CD1c-positive myeloid dendritic cell (primary cell): Measurements from ENCODE around the gene AK1.

Experiments
- DNase-seq: peaks from one replicate; pipeline ENCODE4 v3.0.0-alpha.2; 2016; ENCODE audit errors: extremely low spot score

The AK1 gene

DNA sequence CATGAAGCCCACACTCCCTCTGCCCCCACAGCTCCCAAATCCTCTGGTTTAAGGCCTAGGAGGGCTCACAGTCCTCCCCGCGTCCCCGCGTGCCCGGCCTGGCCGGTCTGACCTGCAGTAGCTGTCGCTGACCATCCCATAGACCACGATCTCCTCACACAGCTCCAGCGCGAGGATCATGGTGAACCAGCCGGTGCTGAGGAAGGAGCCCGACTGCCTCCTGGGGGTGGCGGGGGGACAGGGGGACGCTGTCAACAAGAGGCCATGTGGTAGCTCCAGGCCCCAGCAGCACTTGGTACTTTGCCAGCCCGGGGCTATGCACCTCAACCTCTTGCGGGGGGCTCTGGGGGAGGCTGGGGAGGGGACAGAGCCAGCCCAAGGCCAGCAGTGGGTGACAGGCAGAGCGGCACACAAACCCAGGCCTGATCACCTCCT lies 32.4 kb upstream of the AK1 start:
- DNase-seq = no peak

DNA sequence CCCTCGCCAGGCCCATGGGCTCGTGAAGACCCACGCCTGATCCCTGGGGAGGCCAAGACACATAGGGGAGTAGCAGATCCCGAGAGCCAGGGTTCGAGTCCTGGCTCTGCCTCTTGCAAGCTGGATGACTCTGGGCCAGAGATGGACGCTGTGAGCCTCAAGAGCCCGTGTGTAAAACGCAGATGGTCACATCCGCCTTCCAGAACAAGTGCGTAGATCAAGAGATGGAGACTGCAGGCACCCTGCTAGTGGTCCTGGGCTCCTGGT lies 31.1 kb upstream of the AK1 start:
- DNase-seq = no peak

DNA sequence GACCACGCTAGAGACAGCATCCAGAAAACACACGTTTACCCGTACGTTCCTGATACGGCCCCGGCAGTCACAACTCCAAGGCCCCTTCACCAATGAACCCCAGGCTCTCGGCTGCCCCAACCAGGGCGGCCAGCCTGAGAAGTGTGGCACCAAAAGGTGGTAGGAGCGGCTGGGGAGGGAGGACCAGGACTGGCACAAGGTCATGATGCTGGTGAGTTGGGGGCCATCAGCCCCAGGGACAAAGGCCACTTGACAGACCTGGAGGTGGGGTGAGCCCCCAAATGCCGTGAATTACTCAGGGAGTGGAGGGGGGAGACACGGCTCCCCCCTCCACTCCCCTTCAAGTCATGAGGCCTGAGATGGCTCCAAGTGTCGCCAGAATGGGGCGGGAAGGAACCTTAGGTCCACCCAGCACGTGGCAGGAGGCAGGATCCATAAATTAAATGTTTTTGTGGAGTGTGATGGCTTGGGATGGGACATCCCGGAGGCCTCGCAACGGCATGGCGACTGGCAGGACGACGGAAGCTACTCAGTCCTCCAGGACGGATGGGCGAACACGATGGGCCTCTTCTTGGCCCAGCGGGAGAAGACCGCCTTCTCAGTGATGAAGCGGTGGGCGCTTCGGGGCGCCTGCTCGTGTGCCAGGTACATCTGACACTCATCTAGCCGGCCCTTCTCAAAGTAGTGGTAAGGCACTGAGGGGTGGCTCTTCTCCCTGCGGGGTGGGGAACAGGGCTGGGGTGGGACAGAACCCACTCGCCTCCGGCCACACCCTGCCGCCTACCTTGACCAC lies 30.6 kb upstream of the AK1 start:
- no peak for DNase-seq

DNA sequence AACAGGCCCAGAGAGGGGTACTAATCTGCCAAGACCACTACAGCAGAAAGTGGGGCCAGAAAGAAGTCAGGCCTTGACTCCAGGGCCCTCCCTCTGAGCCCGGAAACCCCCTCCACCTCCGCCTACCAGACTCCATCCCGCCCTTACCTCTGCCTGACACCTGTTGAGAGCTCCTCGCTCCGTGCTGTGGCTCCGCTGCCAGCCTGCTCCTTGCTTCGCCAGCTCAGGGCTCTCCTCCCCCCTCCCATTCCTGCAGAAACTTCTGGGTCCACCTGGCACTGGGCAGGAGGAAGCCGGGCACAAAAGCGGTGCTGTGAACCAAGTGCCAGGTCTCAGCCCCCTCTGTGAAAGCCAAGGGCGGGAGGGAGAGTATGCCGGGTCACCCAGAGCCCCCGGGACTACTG lies 28.3 kb upstream of the AK1 start:
- DNase-seq = no peak

DNA sequence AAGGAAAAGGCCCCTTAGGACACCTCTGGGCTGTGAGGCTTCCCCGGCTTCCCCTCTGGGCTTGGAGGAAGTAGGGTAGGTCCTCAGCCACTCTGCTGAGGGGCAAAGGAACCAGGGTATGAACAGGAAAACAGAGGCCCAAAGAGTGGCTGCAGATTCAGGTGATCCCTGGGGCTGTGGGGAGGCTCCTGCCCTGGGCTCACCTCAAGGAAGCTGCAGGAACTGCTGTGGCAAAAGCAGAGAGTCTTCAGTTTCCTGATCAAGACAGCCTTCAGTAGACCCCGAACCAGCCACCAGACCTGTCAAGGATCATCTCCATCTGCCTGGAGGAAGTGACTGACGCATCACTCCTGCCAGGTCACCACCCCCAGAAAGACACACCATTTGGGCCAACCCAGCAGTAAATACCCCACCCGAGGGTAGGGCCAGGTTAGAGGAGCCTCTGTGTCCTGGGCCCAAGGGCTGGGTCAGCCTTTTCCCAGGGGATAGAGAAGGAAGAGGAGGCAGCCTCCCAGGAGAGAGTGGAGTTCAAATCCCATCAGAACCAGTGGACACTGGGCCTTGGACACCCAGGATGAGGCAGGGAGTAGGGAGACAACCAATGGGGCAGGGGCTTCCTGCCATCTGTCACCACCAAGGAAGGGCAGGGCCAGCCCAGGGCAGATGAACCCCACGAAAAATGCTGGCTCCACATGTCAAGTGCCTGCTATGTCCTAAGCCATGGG lies 27.7 kb upstream of the AK1 start:
- no peak for DNase-seq

DNA sequence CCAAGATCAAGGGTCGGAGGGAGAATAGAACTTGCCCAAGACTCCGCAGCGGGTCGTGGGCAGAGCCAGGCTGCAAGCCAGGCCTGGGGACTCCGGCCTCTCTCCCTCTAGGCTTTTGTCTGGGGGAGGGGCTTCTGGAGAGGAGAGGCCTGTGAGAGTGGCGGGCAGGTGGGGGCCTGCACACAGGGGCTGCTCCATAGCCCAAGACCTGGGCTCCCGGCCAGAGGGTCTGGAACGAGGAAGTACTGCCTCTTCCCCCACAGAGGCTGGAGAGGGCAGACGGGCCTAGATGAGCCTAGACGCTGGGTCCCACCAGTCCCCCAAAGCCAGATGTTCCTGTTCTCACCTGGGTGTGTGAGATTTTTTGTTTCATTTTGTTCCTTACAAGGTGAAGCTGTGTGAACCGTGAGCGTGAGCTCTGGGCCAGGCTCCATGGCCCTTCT lies 27.1 kb upstream of the AK1 start:
- peak; percentile 52 for DNase-seq

DNA sequence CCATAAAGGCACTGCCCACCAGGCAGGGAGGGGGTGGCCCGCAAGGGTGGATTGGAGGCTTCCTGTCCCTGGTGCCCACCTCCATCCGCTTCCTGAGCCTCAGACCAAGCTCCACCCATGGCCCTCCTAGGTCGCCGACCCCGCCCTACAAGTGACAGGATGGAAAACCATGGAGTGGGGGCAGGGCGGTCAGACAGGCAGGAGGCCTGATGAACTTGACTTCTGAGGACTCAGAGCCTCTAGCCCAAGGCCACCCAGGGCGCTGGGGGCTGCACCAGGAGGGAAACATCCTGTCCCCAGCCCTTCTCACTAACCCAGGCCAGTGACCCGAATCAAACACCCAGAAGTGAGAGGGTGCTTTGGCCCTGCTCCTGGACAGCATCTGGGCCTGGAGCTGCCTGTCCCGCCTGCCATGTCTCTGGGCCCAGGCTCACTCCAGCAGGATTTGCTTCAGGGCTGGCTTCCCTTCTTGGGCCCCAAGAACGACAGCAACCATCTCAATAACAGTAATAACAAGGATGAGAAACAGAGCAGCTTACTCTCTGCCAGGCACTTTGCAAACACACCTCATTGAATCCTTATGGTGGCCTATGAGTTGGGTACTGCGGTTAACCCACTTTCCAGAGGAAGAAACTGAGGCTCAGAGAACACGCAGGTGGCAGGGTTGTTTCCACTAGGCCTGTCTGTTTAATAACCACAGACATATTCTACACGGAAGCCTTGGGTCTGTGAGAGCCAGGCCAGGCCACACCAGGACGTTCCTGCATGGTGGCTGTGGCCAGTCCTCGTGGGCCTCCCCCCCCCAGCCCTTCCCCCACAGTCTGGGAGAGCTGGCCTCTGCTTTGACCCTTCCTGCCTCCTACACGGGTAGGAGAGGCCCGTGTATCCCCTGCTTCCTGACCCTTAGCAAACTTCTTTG lies 26.3 kb upstream of the AK1 start:
- DNase-seq = no peak

DNA sequence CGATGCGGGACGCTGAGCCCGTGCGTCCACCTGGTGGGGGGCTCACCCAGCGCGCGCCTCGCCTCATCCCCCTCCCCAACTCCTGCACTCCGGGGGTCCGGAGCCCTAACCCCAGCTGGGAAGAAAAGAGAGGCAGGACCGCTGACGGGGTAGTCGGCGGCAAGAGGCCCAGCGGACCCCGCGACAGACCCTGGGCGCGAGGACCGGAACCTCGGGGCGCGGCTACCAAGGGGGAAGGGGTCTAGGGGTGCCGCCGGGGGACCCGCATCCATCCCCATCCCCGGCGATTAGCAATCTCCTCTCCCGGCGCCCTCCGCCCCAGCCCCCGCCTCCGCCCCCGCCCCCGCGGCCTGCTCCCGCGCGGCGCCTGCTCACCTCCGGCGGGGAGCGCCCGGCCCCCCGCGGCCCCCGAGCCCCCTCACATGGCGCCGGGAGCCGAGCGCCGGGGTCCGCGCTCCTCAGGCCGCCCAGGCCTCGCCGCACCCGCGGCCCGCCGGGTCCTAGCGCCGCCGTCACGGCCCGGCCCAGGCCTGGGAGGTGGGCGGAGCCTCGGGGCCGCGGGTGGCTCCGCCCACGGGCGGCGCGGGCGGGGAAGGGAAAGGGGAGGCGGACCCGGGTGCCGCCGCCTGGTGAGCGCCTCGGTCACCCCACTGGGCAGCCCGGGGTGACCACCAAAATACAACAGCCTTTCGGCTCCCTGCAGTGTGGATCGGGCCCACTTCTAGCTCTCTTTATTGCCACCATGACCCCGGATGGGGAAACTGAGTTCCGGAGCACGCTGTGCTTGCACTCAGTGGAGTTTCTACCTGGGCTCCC lies 21.9 kb upstream of the AK1 start, which contains the start of gene ST6GALNAC6:
Gene ST6GALNAC6 (minus strand): TSS at position 476 of the 816 bp plus-strand sequence. CDS start 1,622 bp downstream, outside the sequence.
- peak; percentile 84 for DNase-seq

DNA sequence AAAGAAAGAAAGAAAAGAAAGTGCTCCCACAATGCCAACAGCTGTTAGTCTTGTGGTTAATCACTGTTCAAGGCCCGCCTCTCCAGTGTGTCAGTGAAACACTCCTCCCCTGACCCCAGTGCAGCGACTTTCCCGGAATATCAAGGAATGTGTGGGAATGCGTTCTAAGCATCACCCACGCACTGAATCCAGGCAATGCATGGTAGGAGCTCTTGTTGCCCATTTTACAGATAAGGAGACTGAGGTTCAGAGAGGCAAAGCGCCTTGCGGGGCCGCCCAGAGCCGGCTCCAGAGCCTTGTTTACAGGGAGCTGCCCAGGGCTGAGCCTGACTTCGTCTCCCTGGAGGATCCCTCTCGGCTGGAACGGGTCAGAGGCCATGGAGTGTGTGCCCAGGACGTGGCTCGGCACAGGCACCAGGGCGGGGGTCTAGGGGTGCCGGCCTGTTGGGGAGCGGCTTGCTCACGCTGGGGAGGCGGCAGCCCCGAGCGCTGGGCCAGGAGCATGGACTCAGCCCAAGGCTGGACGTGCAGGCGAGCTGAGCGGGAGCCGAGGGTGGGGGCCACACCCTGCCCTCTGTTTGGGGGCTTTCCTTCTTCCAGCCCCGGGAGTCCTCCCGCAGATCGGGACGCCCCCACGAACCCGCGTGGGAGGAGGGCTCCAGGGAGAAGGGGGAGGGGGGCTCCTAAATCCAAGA lies 21.1 kb upstream of the AK1 start:
- peak; percentile 27 for DNase-seq

DNA sequence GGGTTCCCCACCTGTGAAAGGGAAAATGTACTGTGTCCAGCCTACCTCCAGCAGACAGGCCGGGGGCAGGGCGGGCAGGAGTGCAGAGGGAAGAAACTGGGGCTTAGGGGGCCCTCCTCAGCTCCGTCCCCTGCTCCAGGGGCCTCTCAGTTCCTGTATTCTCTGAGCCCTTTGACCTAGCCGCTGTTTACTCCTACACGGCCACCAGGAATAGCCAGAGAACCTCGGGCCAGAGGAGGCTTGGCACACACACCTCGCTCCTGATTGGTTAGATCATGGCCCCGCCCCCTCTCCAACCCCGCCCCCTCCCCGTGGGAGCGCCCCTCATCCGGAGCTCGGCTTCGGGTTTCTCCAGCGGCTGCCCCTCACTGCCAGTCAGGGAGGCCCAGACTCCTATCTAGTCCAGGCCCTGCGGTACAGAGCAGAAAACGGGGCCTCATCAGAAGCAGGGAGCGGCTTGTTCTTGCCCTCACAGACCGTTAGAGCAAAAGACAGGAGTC lies 19.8 kb upstream of the AK1 start:
- DNase-seq = peak; percentile 90

DNA sequence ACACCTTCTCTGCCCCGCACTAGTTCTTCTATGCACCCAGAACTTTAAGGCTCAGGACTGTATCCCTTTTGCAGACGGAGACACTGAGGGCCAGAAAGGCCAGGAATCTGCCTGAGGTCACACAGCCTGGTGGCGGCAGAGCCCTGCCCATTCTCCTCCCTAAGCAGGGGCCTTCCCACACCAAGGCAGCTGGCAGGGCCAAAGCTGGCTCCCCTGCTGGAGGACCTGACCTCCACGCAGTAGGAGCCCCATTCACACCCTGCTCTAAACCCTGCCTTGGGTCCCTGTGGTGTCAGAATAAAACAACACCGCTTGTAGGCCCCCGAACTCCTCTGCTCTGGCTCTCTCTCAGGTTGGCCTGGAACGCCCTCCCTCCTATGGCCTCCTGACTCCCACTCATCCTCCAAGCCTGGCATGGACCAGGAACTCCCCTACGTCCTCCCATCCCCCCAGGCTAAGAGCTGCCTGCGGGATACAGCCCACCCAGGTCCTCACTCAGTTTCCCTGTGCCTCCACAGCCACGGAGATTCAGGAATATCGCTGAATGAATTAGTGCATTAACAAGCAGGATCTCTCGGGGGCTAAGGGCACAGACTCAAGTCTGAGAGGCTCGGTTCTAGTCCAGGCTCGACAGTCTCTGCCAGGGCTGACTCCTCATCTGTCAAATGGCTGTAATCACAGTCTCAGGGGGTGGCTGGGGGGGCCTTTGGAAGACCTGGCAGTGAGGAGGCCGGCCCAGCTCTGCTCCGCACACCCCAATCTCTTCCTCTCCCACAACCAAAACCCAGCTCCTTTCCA lies 19.1 kb upstream of the AK1 start:
- no peak for DNase-seq

DNA sequence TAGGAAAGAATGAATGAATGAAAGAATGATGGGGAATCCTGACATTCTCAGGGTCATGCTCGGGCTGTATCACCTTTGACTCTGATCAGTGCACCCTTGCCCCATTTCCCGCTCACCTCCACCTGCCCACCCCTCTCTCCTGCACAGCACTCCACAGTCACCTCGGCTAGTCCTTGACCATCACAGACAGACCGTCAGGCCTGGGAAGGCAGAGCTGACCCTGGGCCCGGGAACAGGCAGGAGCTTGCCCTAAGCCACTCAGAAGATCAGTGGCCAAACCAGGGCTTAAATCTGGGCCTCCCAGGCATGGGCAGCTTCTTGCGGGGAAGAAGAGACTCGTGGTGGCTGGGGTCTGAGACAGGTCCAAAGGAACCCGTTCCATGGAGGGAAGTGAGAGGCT lies 18.3 kb upstream of the AK1 start:
- DNase-seq = no peak

DNA sequence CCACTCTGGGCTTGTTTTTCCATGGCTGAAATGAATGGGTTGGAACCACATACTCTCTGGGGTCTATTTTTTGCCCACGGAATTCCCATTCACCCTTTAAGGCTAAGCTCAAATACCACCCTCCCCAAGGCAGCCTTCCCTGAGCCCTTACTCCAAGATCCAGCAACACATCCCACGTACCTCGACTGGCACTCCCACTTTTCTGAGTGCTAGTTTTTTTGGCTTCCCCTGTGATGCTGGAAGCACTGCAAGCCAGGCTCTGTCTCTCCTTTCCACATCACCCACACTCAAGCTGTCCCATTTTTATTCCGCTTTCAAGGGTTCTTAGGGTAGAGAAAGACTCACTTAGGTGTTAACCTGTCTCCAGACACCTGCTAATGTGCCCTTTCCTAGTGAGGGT lies 15.9 kb upstream of the AK1 start:
- DNase-seq = no peak

DNA sequence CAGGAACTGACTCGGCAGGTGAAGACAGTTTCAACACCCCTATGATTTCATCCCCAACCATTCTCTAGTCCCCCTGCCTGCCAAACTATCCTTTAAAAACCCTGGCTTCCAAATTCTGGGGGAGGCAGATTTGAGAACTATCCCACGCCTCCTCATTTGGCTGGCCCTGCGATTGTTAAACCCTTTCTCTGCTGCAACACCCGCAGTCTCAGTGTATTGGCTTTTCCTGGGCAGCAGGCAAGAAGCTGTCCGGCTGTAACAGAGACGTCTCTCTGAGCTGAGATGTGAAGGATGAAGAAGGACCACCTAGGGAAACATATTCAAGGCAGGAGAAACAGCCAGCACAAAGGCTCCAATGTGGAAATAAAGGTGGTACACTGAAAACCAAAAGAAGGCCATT lies 15.4 kb upstream of the AK1 start:
- DNase-seq = no peak

DNA sequence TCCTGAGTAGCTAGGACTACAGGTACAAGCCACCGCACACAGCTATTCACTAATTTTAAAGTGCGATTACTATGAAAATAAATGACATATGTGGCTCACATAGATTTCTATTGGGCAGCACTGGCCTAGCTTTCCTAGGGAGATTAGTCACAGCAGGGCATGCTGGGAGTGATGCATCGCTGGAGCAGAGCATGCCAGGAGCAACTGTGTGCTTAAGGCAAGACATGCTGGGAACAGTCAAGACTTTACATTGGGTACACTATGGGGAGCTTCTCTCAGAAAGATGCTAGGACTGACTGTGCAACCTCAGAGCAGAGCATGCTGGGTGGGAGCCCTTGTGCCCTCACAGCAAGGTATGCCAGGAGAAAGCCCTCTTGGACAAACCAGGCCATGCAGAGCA lies 12.6 kb upstream of the AK1 start:
- DNase-seq = no peak

DNA sequence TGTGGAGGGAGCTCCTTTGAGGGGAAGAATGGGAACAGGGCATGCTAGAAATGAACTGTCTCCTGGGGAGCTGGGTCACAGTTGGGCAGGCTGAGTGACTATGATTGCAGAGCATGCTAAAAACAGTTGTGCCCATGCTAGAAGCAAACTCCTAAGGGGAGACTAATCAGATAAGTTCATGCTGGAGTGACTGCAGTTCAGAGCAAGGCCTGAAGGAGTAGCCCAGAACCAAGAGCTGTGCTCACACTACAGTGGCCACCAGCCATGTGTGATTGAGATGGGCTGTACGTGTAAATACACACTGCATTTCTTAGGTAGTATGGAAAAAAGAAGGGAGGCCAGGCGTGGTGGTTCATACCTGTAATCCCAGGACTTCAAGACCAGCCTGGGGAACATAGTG lies 10.3 kb upstream of the AK1 start:
- DNase-seq = no peak

DNA sequence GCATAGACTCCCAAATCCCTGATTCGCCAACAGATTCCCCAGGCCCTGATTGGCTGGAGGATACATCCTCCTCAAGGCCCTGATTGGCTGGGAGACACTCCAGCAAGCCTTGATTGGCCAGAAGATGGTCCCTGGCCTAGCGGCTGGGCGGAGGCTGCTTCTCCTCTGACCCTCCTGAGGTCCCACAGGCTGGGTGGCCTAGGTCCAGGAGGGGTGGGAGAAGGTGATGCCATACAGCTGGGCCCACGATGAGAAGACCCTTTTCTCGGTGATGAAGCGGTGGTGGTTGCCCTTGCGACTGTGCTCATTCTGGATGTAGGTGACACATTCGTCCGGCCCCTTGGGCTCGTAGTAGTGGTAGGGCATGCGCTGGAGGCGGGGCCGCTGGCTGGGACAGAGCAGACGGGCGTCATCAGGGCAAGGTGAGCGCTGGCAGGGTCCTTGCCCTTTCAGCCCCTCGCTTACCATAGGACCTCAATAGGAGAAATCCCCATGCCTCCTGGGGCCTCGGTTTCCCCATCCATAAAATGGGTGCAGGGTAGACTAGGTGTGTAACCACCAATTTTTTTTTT lies 9.0 kb upstream of the AK1 start:
- DNase-seq = no peak

DNA sequence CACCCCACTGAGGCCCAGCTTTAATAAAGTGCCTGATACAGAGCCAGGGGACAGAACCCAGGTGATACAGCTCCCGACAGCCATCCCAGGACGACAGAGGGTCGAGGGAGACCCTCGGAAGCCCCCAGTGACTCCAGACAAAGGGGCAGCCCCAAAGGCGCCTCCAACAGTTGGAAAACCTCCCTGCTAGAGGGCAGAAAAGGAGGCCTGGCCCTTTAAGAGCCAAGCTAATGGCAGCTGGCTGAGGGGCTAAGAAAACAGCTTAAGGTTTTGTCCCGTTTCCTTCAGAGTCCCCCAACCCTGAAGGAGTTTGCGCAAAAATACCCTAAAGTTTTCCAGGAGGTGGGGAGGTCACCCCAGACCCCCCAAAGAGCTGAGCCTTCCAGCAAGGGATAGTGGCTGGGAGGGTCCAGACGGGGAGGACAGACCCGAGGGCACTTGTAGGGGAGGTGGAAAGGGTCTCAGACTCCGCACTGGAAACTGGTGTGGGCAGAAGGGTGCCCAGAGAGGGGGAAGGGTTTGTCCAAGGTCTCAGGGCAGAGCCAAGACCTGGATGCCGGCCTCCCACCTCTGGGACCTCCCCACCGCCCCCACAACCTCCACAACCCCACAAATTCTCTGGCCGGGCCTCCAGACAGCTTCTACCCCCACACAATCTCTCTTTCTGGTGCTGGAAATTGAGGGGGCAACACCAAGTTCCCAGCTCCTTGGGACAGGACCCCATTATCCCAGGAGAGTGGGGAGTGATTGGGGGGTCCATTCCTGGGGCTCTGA lies 8.2 kb upstream of the AK1 start:
- no peak for DNase-seq
